T-cell (primary cell): Measurements from ENCODE around the gene ARHGAP4. TPM values are rescaled to one million over a fixed set of nuclear protein-coding genes. Genes with fewer than 3 reads are reported as not detected.

Source experiments
- ATAC-seq, 4 experiments: fragments of 200-7000 bp in 3 of 4; fragments of 150-1000 bp in 1 of 4; cut with Tn5 transposase; replicated peaks in 1 of 4; 1 replicate in 3 of 4; 2 replicates in 1 of 4; pipeline ENCODE4 v1.10.0; 2021; ENCODE audit warnings: moderate library complexity in 3 of 4, mild to moderate bottlenecking in 2 of 4, moderate number of reproducible peaks in 1 of 4
- CTCF ChIA-PET, 2 donors: fragments of 300-600 bp; sonication (Branson Sonifier 250); formaldehyde crosslinking; loops; one replicate each; lab custom pipeline; 2022; ENCODE audit warnings: antibody characterized with exemption in 2 of 2; lab: Charles Lee
- POLR2A ChIA-PET, 2 donors: fragments of 300-600 bp; sonication (Branson Sonifier 250); formaldehyde crosslinking; loops; one replicate each; lab custom pipeline; 2022; ENCODE audit warnings: antibody characterized with exemption in 2 of 2; lab: Charles Lee
- DNase-seq, 35 experiments: peaks; one replicate each; pipeline versions ENCODE4 v3.0.0 to v3.0.0-alpha.2; 2013 to 2023
- H3K27ac ChIP-seq: one replicate; pipeline ENCODE4 v1.5.1; 2013; ENCODE audit warnings: low read length
- H3K27me3 ChIP-seq, 2 experiments: replicated peaks in 1 of 2; 1 replicate in 1 of 2; 2 replicates in 1 of 2; pipeline versions ENCODE4 v1.6.1 to v1.7.0; 2013; ENCODE audit warnings: low read length in 1 of 2, mixed read lengths in 1 of 2; ENCODE audit not compliant: control insufficient read depth in 2 of 2, insufficient read depth in 2 of 2; ENCODE audit errors: extremely low read depth in 1 of 2
- H3K36me3 ChIP-seq, 2 donors: 1 replicate in 1 of 2; 2 replicates in 1 of 2; pipeline versions ENCODE4 v1.6.1 to v1.7.0; 2013; ENCODE audit warnings: low read length in 1 of 2; ENCODE audit not compliant: control insufficient read depth in 2 of 2, insufficient read depth in 1 of 2; ENCODE audit errors: extremely low read depth in 1 of 2
- H3K4me1 ChIP-seq, 2 experiments: 1 replicate in 1 of 2; 2 replicates in 1 of 2; pipeline versions ENCODE4 v1.6.1 to v1.7.0; 2013; ENCODE audit warnings: low read length in 2 of 2, mixed read lengths in 1 of 2; ENCODE audit not compliant: insufficient read depth in 2 of 2, control insufficient read depth in 1 of 2; ENCODE audit errors: extremely low read depth in 1 of 2
- H3K4me3 ChIP-seq, 2 donors: 1 replicate in 1 of 2; 2 replicates in 1 of 2; pipeline versions ENCODE4 v1.5.1 to v1.7.0; 2013; ENCODE audit warnings: mild to moderate bottlenecking in 2 of 2, low read length in 1 of 2, moderate library complexity in 1 of 2; ENCODE audit not compliant: control insufficient read depth in 1 of 2; ENCODE audit errors: extremely low read depth in 1 of 2
- H3K9me3 ChIP-seq: 2 replicates; pipeline ENCODE4 v1.7.0; 2013
- H3K27ac Mint-ChIP-seq, 2 donors: one replicate each; pipeline ENCODE4 v1.8.0; 2020 to 2021; ENCODE audit warnings: mild to moderate bottlenecking in 2 of 2, mixed read lengths in 2 of 2
- H3K27me3 Mint-ChIP-seq, 2 donors: one replicate each; pipeline ENCODE4 v1.8.0; 2021 to 2022; ENCODE audit warnings: mixed read lengths in 2 of 2
- H3K36me3 Mint-ChIP-seq: one replicate; pipeline ENCODE4 v1.8.0; 2021; ENCODE audit warnings: mixed read lengths
- H3K4me1 Mint-ChIP-seq, 3 donors: one replicate each; pipeline ENCODE4 v1.8.0; 2020 to 2022; ENCODE audit warnings: mixed read lengths in 3 of 3, mild to moderate bottlenecking in 1 of 3
- H3K4me3 Mint-ChIP-seq, 3 donors: one replicate each; pipeline ENCODE4 v1.8.0; 2020 to 2022; ENCODE audit warnings: mild to moderate bottlenecking in 3 of 3, mixed read lengths in 3 of 3, moderate library complexity in 3 of 3
- H3K9me3 Mint-ChIP-seq, 3 donors: one replicate each; pipeline ENCODE4 v1.8.0; 2020 to 2022; ENCODE audit warnings: mixed read lengths in 3 of 3
- whole genome bisulfite sequencing: methylation state at CpG from one replicate; pipeline ENCODE4 v1.1.5; 2013; ENCODE audit warnings: missing lambda C conversion rate; ENCODE audit not compliant: insufficient coverage; 5-methylcytosine and 5-hydroxymethylcytosine counted together
- total RNA-seq, 35 experiments: library from RNA in 6 of 35; stranded (reverse) in 6 of 35; fragments of 120-200 nt in 1 of 35; gene quantifications; one replicate each; pipeline versions ENCODE4 v1.2.1 to v1.2.4 and lab custom pipeline; 2013 to 2026

ARHGAP4 gene
- total RNA-seq, 5 donors from 2014 or later (not counting 1 experiment from before 2014, with no cell fraction given): 420 to 485 (median 468) TPM

DNA sequence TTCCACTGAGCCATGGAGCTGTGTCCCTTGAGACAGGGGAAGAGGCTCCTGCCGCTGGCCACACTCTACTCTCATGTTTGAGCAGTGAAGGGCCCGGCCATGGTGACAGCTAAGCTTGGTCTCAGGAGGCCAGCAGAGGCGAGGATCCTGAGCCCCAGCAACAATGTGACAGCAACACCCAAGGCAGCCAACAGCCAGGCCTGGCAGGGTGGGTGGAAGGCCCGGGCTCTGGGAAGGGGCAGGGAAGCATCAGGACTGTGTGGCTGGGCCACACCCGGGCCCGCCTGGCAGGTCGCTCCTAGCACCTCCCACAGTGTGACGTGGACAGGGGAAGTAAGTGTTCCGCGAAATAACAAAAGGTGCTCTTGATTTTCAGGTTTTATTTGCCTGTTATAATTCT, 64.9 kb downstream of the ARHGAP4 start:
- POLR2A ChIA-PET: no interaction called here
- Histone ChIP-seq H3K9me3 (no peaks in the 10 kb centered on the region), H3K36me3 (no peaks in the 10 kb centered on the region), H3K27me3 (peaks cover 0 to 4% of the 10 kb centered on the region in 2 experiments), H3K27ac (no peak overlapping the region), H3K4me3 (no peak overlapping the region), H3K4me1 (peaks cover 7 to 13% of the 10 kb centered on the region in 2 experiments)
- no peak overlapping the region for H3K27ac Mint-ChIP-seq
- no peak overlapping the region for H3K4me3 Mint-ChIP-seq
- WGBS: 100% methylated on average over 1 of the region's 10 CpGs
- no peak for DNase-seq
- ATAC-seq: no peak
- H3K27me3 Mint-ChIP-seq: peaks cover 0 to 14% of the 10 kb centered on the region in 2 donors
- no peaks in the 10 kb centered on the region for H3K9me3 Mint-ChIP-seq
- peaks cover 9 to 13% (median 13%) of the 10 kb centered on the region in 3 donors for H3K4me1 Mint-ChIP-seq
- H3K36me3 Mint-ChIP-seq: no peaks in the 10 kb centered on the region
- CTCF ChIA-PET: no interaction called here

Other genes with a start within 250 kb of the ARHGAP4 start
- 1 to 10 TPM in 4 of 5 donors, under 1 TPM in 1; 0.89 to 2.3 (median 1.9) TPM for gene SLC6A8, start 238.3 kb downstream of the ARHGAP4 start, total RNA-seq
- gene BCAP31, start 201.9 kb downstream of the ARHGAP4 start, total RNA-seq: 100 to 1,000 TPM in 4 of 5 donors, 10 to 100 TPM in 1; 90.1 to 124 (median 107) TPM
- 10 to 100 TPM in 1 of 5 donors, 1 to 10 TPM in 4; 6.9 to 10.7 (median 7.9) TPM for gene ABCD1, start 201.4 kb downstream of the ARHGAP4 start, total RNA-seq
- gene PLXNB3, start 162.0 kb downstream of the ARHGAP4 start, total RNA-seq: under 1 TPM in 4 of 5 donors, not detected in 1; 0.28 to 0.47 (median 0.43) TPM
- not detected for gene SRPK3, start 145.2 kb downstream of the ARHGAP4 start, total RNA-seq
- gene IDH3G, start 131.9 kb downstream of the ARHGAP4 start, total RNA-seq: 10 to 100 TPM; 47.7 to 54.6 (median 51.8) TPM
- 100 to 1,000 TPM; 179 to 221 (median 209) TPM for gene SSR4, start 131.6 kb downstream of the ARHGAP4 start, total RNA-seq
- 10 to 100 TPM in 2 of 5 donors, 1 to 10 TPM in 3; 3.7 to 51.3 (median 9.0) TPM for gene PDZD4, start 95.7 kb downstream of the ARHGAP4 start, total RNA-seq
- 1 to 10 TPM; 1.4 to 6.0 (median 4.0) TPM for gene L1CAM, start 40.1 kb downstream of the ARHGAP4 start, total RNA-seq
- not detected for gene AVPR2, start 21.6 kb downstream of the ARHGAP4 start, total RNA-seq
- gene NAA10, start 8.8 kb upstream of the ARHGAP4 start, total RNA-seq: 10 to 100 TPM; 53.3 to 98.2 (median 80.0) TPM
- gene RENBP, start 18.4 kb upstream of the ARHGAP4 start, total RNA-seq: 10 to 100 TPM; 10.2 to 23.5 (median 19.5) TPM
- gene HCFC1, start 45.6 kb upstream of the ARHGAP4 start, total RNA-seq: 10 to 100 TPM; 67.1 to 73.4 (median 69.2) TPM
- 10 to 100 TPM in 3 of 5 donors, 1 to 10 TPM in 2; 4.0 to 16.9 (median 14.1) TPM for gene TMEM187, start 46.5 kb upstream of the ARHGAP4 start, total RNA-seq
- gene IRAK1, start 93.6 kb upstream of the ARHGAP4 start, total RNA-seq: 100 to 1,000 TPM in 1 of 5 donors, 10 to 100 TPM in 4; 66.5 to 102 (median 85.0) TPM
- gene MECP2, start 171.5 kb upstream of the ARHGAP4 start, total RNA-seq: 100 to 1,000 TPM in 3 of 5 donors, 10 to 100 TPM in 2; 84.9 to 129 (median 100) TPM
- not detected for gene OPN1LW, start 218.0 kb upstream of the ARHGAP4 start, total RNA-seq